SK-N-SH treated with all-trans-retinoic acid at 6 μM for 48 hours (cell line): ENCODE data around the gene SLC4A7.
A peak's percentile ranks its signal among the peaks of the same experiment; 100 is the strongest.
"Not testable (repeated sequence)": the region's sequence is repeated elsewhere in the genome, so short reads cannot be mapped to it uniquely, and the experiment has no call there.

Experiments used
- ATAC-seq: fragments of 200-7000 bp; cut with Tn5 transposase; 3 replicates; pipeline ENCODE4 v1.9.1; 2020; ENCODE audit warnings: mild to moderate bottlenecking, moderate library complexity
- ARNTL ChIP-seq: fragments of 450-650 bp; formaldehyde crosslinking; IDR thresholded peaks from 2 replicates; pipeline ENCODE4 v1.5.0; 2020; ENCODE audit warnings: low read depth, mild to moderate bottlenecking, moderate library complexity, borderline replicate concordance
- BACH2 ChIP-seq: fragments of 250-450 bp; sonication (Bioruptor Pico); IDR thresholded peaks from 2 replicates; pipeline ENCODE4 v1.9.0; 2021; ENCODE audit warnings: mild to moderate bottlenecking, borderline replicate concordance
- CREB5 ChIP-seq: fragments of 250-450 bp; sonication (Bioruptor Pico); IDR thresholded peaks from 2 replicates; pipeline ENCODE4 v1.5.1; 2020; ENCODE audit warnings: low read depth, mild to moderate bottlenecking, moderate library complexity
- CSDC2 ChIP-seq: fragments of 250-450 bp; sonication (Bioruptor Pico); IDR thresholded peaks from 2 replicates; pipeline ENCODE4 v1.5.0; 2020; ENCODE audit warnings: mild to moderate bottlenecking, moderate library complexity
- CSRNP3 ChIP-seq: fragments of 250-450 bp; sonication (Bioruptor Pico); IDR thresholded peaks from 2 replicates; pipeline ENCODE4 v1.5.1; 2021; ENCODE audit warnings: mild to moderate bottlenecking, moderate library complexity
- ESRRG ChIP-seq: fragments of 250-450 bp; sonication (Bioruptor Pico); IDR thresholded peaks from 2 replicates; pipeline ENCODE4 v1.6.1; 2021; ENCODE audit warnings: mild to moderate bottlenecking
- GLIS3 ChIP-seq: fragments of 250-450 bp; sonication (Bioruptor Pico); IDR thresholded peaks from 2 replicates; pipeline ENCODE4 v1.5.0; 2020; ENCODE audit warnings: mild to moderate bottlenecking, moderate library complexity
- ISL1 ChIP-seq: fragments of 250-450 bp; sonication (Bioruptor Pico); IDR thresholded peaks from 2 replicates; pipeline ENCODE4 v2.1.2; 2022; ENCODE audit warnings: mild to moderate bottlenecking, moderate library complexity
- OSR1 ChIP-seq: fragments of 250-450 bp; sonication (Bioruptor Pico); IDR thresholded peaks from 2 replicates; pipeline ENCODE4 v1.8.0; 2022; ENCODE audit warnings: moderate library complexity, mild to moderate bottlenecking, inconsistent platforms
- POU6F1 ChIP-seq: fragments of 250-450 bp; sonication (Bioruptor Pico); IDR thresholded peaks from 2 replicates; pipeline ENCODE4 v1.8.0; 2021; ENCODE audit warnings: low read depth, mild to moderate bottlenecking, moderate library complexity, borderline replicate concordance
- PPARA ChIP-seq: fragments of 250-450 bp; sonication (Bioruptor Pico); IDR thresholded peaks from 2 replicates; pipeline ENCODE4 v1.5.0; 2020; ENCODE audit warnings: mild to moderate bottlenecking, borderline replicate concordance
- RARB ChIP-seq: fragments of 250-450 bp; sonication (Bioruptor Pico); IDR thresholded peaks from 2 replicates; pipeline ENCODE4 v1.8.0; 2021; ENCODE audit warnings: mild to moderate bottlenecking, moderate library complexity
- SNAI2 ChIP-seq: fragments of 250-450 bp; sonication (Bioruptor Pico); IDR thresholded peaks from 2 replicates; pipeline ENCODE4 v1.5.0; 2020; ENCODE audit warnings: mild to moderate bottlenecking, moderate library complexity
- TCF4 ChIP-seq: fragments of 250-450 bp; sonication (Bioruptor Pico); IDR thresholded peaks from 2 replicates; pipeline ENCODE4 v1.8.0; 2021; ENCODE audit warnings: mild to moderate bottlenecking, moderate library complexity, borderline replicate concordance
- TOX ChIP-seq: fragments of 250-450 bp; sonication (Bioruptor Pico); IDR thresholded peaks from 2 replicates; pipeline ENCODE4 v1.8.0; 2021; ENCODE audit warnings: mild to moderate bottlenecking, moderate library complexity, borderline replicate concordance
- TSHZ2 ChIP-seq: fragments of 250-450 bp; sonication (Bioruptor Pico); IDR thresholded peaks from 2 replicates; pipeline ENCODE4 v1.5.0; 2020; ENCODE audit warnings: mild to moderate bottlenecking, moderate library complexity
- ZFP3 ChIP-seq: fragments of 250-450 bp; sonication (Bioruptor Pico); IDR thresholded peaks from 2 replicates; pipeline ENCODE4 v1.5.0; 2020; ENCODE audit warnings: mild to moderate bottlenecking, moderate library complexity
- ZFP30 ChIP-seq: fragments of 450-650 bp; formaldehyde crosslinking; IDR thresholded peaks from 2 replicates; pipeline ENCODE4 v1.5.0; 2022; ENCODE audit warnings: mild to moderate bottlenecking, moderate library complexity
- ZNF70 ChIP-seq: fragments of 450-650 bp; formaldehyde crosslinking; IDR thresholded peaks from 2 replicates; pipeline ENCODE4 v1.5.0; 2020; ENCODE audit warnings: mild to moderate bottlenecking, moderate library complexity
- ZNF8 ChIP-seq: fragments of 450-650 bp; formaldehyde crosslinking; IDR thresholded peaks from 2 replicates; pipeline ENCODE4 v1.5.0; 2020; ENCODE audit warnings: mild to moderate bottlenecking, moderate library complexity

Gene SLC4A7

GRCh38 chr3:27484015-27484844 is at the start of gene SLC4A7:
TSS of gene SLC4A7 (minus strand) at chr3:27484384. CDS start at chr3:27484126, 258 bp downstream.
- TF ChIP-seq GLIS3 (no peak; the same call in 1 of the 2 replicates), CSRNP3 (no peak), OSR1 (CRISPR knock-in tag) (no peak), RARB (no peak), ISL1 (CRISPR knock-in tag) (no peak), TCF4 (CRISPR knock-in tag) (no peak), ZNF70 (no peak)

GRCh38 chr3:27533261-27533607 is 49.0 kb upstream of the SLC4A7 start:
- peak; percentile 12; the same call in 2 of the 3 replicates for ATAC-seq
- TF ChIP-seq PPARA (CRISPR knock-in tag): no peak
- TF ChIP-seq CREB5: no peak
- TF ChIP-seq ISL1 (CRISPR knock-in tag): no peak
- TF ChIP-seq ZFP3 (CRISPR knock-in tag): no peak

More at GRCh38 chr3:27484015-27484844, at the start of gene SLC4A7:
- peak; percentile 95 for ATAC-seq

GRCh38 chr3:27532426-27533260 is 48.5 kb upstream of the SLC4A7 start:
- TF ChIP-seq CSRNP3 (no peak), ISL1 (CRISPR knock-in tag) (no peak), ZNF70 (no peak), ZFP30 (CRISPR knock-in tag) (no peak), ZNF8 (CRISPR knock-in tag) (no peak)
- ATAC-seq: no peak

- not testable (repeated sequence) for ATAC-seq
Measured at GRCh38 chr3:27531193-27531751, 47.1 kb upstream of the SLC4A7 start.

- no peak for ATAC-seq
- no peak for TF ChIP-seq POU6F1 (CRISPR knock-in tag)
- no peak for TF ChIP-seq ZNF8 (CRISPR knock-in tag)
- TF ChIP-seq CSDC2 (CRISPR knock-in tag): no peak
- no peak for TF ChIP-seq RARB
- no peak for TF ChIP-seq ZFP30 (CRISPR knock-in tag)
- no peak for TF ChIP-seq ARNTL (CRISPR knock-in tag)
- TF ChIP-seq CSRNP3: no peak
- no peak for TF ChIP-seq BACH2
- TF ChIP-seq TOX: no peak
- no peak for TF ChIP-seq OSR1 (CRISPR knock-in tag)
- no peak for TF ChIP-seq PPARA (CRISPR knock-in tag)
- TF ChIP-seq TCF4 (CRISPR knock-in tag): no peak
- TF ChIP-seq TSHZ2: no peak
- TF ChIP-seq ESRRG (CRISPR knock-in tag): no peak
- no peak for TF ChIP-seq SNAI2 (CRISPR knock-in tag)
- TF ChIP-seq CREB5: no peak
Measured at GRCh38 chr3:27528791-27529190, 44.6 kb upstream of the SLC4A7 start.
